Upper lobe of left lung (tissue), 4 donors: ENCODE results near the gene FOCAD.

Experiments
- CTCF ChIP-seq, 6 experiments: fragments of 450-650 bp in 4 of 6; fragments of 200-600 bp in 2 of 6; sonication (generic) in 2 of 6; IDR thresholded peaks; one replicate each; pipeline ENCODE4 v1.5.1; 2016 to 2019; ENCODE audit warnings: antibody characterized with exemption in 6 of 6
- EP300 ChIP-seq, 4 donors: sonication (generic); formaldehyde crosslinking; IDR thresholded peaks; one replicate each; pipeline ENCODE4 v1.5.1; 2017; ENCODE audit warnings: antibody characterized with exemption in 4 of 4, control low read depth in 2 of 4
- POLR2A ChIP-seq, 4 donors: fragments of 450-650 bp; IDR thresholded peaks; one replicate each; pipeline ENCODE4 v1.5.1; 2016 to 2017; ENCODE audit warnings: antibody characterized with exemption in 4 of 4, mild to moderate bottlenecking in 2 of 4
- POLR2AphosphoS5 ChIP-seq, 2 donors: sonication (generic); formaldehyde crosslinking; IDR thresholded peaks; one replicate each; pipeline ENCODE4 v1.5.1; 2017; ENCODE audit warnings: antibody characterized with exemption in 2 of 2

- TF ChIP-seq CTCF (IDR thresholded peaks at IDR 0.05) (no peak), POLR2A (IDR thresholded peaks at IDR 0.05) (no peak), POLR2AphosphoS5 (IDR thresholded peaks at IDR 0.05) (no peak), EP300 (IDR thresholded peaks at IDR 0.05) (no peak)
These were observed 104.7 kb downstream of the FOCAD start for GRCh38 chr9:20788526-20789451.
